Measurements from ENCODE around the gene SMIM13. TPM values are rescaled to one million over a fixed set of nuclear protein-coding genes. Genes with fewer than 3 reads are reported as not detected.

SMIM13 gene
- total RNA-seq, 1 donor from 2014 or later: 12.3 TPM

GRCh38 chr6:11151488-11151887 lies 57.9 kb downstream of the SMIM13 start:
- Histone ChIP-seq H3K27me3 (ENCODE audit: low read depth) (no peaks in the 10 kb centered on the region), H3K9me3 (replicated peaks) (no peaks in the 10 kb centered on the region), H3K36me3 (no peaks in the 10 kb centered on the region), H3K4me1 (no peaks in the 10 kb centered on the region), H3K4me3 (no peak overlapping the region), H3K27ac (replicated peaks) (no peak overlapping the region)
- no peak for TF ChIP-seq CTCF (IDR thresholded peaks at IDR 0.05; ENCODE audit: borderline replicate concordance)
- intact Hi-C loops (cut with micrococcal nuclease): no loop called here
- DNase-seq: no peak

GRCh38 chr6:11152581-11152980 lies 58.9 kb downstream of the SMIM13 start:
- Histone ChIP-seq H3K9me3 (replicated peaks) (no peaks in the 10 kb centered on the region), H3K36me3 (no peaks in the 10 kb centered on the region), H3K27me3 (ENCODE audit: low read depth) (no peaks in the 10 kb centered on the region), H3K4me1 (no peaks in the 10 kb centered on the region), H3K4me3 (no peak overlapping the region), H3K27ac (replicated peaks) (no peak overlapping the region)
- intact Hi-C loops (cut with micrococcal nuclease): no loop called here
- TF ChIP-seq CTCF (IDR thresholded peaks at IDR 0.05; ENCODE audit: borderline replicate concordance): no peak
- no peak for DNase-seq

- H3K27me3 ChIP-seq (ENCODE audit: low read depth): no peaks in the 10 kb centered on the region
- DNase-seq: no peak
- no peak for TF ChIP-seq CTCF (IDR thresholded peaks at IDR 0.05; ENCODE audit: borderline replicate concordance)
- H3K27ac ChIP-seq (replicated peaks): no peak overlapping the region
- no peaks in the 10 kb centered on the region for H3K9me3 ChIP-seq (replicated peaks)
- intact Hi-C loops (cut with micrococcal nuclease): no loop called here
- peak overlapping the region; percentile 57 for H3K4me3 ChIP-seq
- no peaks in the 10 kb centered on the region for H3K36me3 ChIP-seq
- no peaks in the 10 kb centered on the region for H3K4me1 ChIP-seq
Measured at GRCh38 chr6:11153447-11153846, 59.8 kb downstream of the SMIM13 start.

GRCh38 chr6:11155589-11155988 lies 62.0 kb downstream of the SMIM13 start:
- Histone ChIP-seq H3K9me3 (replicated peaks) (no peaks in the 10 kb centered on the region), H3K4me3 (no peak overlapping the region), H3K27ac (replicated peaks) (no peak overlapping the region), H3K36me3 (no peaks in the 10 kb centered on the region), H3K27me3 (ENCODE audit: low read depth) (no peaks in the 10 kb centered on the region), H3K4me1 (no peaks in the 10 kb centered on the region)
- no peak for DNase-seq
- intact Hi-C loops (cut with micrococcal nuclease): no loop called here
- no peak for TF ChIP-seq CTCF (IDR thresholded peaks at IDR 0.05; ENCODE audit: borderline replicate concordance)

- DNase-seq: no peak
- intact Hi-C loops (cut with micrococcal nuclease): no loop called here
- Histone ChIP-seq H3K4me3 (no peak overlapping the region), H3K36me3 (no peaks in the 10 kb centered on the region), H3K27ac (replicated peaks) (no peak overlapping the region), H3K27me3 (ENCODE audit: low read depth) (no peaks in the 10 kb centered on the region), H3K4me1 (no peaks in the 10 kb centered on the region), H3K9me3 (replicated peaks) (no peaks in the 10 kb centered on the region)
- TF ChIP-seq CTCF (IDR thresholded peaks at IDR 0.05; ENCODE audit: borderline replicate concordance): no peak
Measured at GRCh38 chr6:11160199-11160598, 66.6 kb downstream of the SMIM13 start.
